M059J (cell line): ENCODE data around the gene VAMP5. TPM values are rescaled to one million over a fixed set of nuclear protein-coding genes. Genes with fewer than 3 reads are reported as not detected.
A peak's percentile ranks its signal among the peaks of the same experiment; 100 is the strongest.
"Not testable (repeated sequence)": the region's sequence is repeated elsewhere in the genome, so short reads cannot be mapped to it uniquely, and the experiment has no call there.

ENCODE experiments used
- DNase-seq: peaks from one replicate; pipeline ENCODE4 v3.0.0-alpha.2; 2012; ENCODE audit warnings: low read depth
- total RNA-seq: library from RNA; depleted of rRNA; stranded (reverse); fragments of >200 nt; shearing (Covaris generic); gene quantifications from 2 replicates; pipeline ENCODE4 v1.2.3, GENCODE V29; 2014; rRNA removed

Gene VAMP5, protein sequence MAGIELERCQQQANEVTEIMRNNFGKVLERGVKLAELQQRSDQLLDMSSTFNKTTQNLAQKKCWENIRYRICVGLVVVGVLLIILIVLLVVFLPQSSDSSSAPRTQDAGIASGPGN
- 15.1 and 22.3 TPM in 2 replicates for total RNA-seq

DNA sequence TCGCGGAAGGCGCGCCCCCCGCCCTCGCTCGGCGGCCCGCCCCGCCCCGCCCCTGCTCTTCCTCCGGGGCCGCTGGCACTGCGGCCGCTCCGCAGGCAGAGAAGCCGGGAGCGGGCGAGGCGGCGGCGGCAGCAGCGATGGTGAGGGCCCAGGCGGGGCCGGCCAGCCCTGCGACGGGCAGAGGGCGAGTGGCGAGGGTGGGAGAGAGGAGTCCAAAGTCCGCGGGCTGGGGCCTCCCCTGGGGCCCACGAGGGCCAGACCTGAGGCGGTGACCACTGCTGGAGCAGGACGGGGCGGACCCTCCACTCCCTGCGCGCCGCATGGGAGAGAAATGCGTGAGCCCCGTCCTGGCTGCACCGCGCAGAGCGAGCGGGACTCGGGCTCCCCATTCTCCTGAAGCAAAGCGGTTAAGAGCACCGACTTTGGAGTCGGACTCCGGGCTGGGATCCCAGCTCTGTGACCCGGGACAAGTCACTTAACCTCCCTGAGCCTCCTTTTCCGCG lies at the start of gene VAMP5:
TSS of gene VAMP5 (plus strand) at position 78 of the 503 bp plus-strand sequence. CDS start at position 138, 60 bp downstream.
- peak; percentile 30 for DNase-seq

DNA sequence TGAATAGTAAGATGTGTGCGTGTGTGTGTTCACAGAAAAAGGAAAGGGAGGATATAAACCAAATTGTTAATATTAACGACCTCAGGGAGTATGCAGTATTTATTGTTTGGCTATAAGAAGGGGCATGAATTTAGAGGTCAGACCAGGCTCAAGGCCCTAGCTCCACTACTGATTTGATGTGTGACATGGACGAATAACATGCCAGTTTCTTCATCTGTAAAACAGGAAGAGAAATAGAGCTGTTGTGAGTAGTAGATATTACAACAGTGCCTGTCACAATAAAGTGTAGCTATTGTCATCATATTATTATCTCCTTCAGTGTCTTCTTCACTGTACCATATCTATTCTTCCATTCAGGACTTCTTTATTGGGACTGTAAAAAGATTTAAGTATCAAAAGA lies 49.4 kb upstream of the VAMP5 start:
- no peak for DNase-seq

DNA sequence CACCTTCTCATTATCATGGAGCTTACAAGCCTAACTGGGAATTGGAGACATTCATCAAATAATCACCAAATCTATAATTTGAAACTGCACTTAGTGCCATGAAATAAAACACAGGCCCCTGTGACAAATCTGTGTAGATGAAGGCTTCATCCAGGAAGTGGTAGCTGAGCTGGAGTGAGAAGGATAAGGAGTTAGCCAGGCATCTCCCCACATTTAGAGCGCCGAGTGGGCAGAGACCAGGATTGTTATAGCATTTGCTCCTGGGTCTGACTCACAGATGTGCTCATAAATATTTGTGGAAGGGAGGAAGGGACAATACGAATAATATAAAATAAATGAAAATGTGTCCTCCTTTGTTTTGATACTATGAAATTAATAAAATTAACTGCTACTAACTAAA lies 47.8 kb upstream of the VAMP5 start:
- peak; percentile 88 for DNase-seq

DNA sequence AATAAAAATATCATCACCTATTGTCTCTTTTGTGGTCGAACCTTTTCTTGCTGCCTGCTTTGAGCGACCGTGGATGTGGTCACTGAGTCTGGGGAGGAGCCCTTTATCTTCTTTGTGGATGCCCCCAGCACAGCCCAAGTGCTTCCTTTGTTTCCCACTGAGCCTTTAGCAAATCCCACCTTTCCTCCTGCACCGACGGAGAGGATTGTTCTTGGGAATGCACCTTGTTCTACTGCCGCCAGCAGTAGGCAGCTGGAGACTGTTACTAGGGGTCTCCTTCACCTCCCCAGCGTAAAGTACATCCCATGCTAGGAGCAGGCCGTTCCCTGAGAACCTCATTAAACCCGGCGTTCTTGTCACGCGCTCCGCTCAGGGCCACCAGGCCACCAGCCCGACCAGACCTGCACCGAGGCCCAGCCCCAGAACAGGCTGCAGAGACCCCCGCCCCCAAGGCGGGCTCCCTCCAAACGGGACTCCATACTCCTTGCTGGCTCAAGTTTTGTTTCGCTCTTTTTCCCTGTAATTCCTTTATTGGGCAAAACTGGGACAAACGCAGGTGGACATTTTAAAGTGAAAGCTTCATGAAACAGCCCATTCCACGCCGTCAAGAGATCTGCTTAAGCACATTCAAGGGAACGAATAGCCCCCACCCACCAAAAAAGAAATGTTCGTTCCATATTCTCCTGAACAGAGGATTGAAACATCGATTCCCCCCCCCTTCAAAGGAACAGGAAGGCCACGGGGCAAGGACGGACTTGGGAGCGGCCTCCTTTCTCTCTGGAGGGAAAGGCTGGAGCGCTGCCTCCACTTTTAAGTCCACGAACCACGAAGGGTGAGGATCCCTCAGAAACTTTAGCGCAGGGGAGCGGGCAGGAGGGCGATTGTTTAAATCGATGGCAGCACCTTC lies 46.4 kb upstream of the VAMP5 start:
- peak; percentile 32 for DNase-seq

DNA sequence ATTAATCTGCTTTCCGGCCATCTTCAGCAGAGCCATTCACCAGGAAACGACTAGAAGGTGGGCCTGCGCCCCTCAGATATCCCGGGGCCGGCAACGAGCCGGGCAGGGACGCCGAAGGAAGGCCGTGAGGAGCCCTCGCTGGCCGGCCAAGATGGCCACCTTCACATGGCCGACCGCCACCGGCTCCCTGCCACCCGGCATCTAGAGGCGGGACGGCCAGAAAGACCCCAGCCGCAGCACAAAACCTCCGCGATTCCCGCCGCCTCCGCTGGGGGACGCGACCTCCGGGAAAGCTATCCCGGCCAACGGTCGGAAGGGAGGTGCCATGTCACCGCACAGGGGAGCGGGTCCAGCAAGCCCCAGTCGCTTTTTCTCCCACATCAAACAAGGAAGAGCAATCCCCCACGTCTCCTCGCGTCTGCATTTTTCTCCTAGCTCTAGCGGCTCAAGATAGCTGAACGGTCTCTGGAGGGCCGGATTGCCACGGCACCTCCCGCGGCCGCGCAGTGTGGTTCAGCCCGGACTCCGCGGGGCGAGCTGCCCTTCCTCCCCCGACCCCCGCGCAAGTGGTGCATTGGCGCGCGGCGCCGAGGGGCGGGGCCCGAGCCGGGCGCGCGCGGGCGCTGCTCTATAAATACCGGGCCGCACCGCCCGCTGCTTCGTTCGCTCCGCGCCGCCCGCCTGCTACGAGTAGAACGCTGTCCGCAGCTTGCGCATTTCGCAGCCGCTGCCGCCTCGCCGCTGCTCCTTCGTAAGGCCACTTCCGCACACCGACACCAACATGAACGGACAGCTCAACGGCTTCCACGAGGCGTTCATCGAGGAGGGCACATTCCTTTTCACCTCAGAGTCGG lies 45.5 kb upstream of the VAMP5 start, which contains the start of gene MAT2A:
TSS of gene MAT2A (plus strand) at position 662 of the 854 bp plus-strand sequence. CDS start at position 782, 120 bp downstream.
- peak; percentile 83 for DNase-seq

DNA sequence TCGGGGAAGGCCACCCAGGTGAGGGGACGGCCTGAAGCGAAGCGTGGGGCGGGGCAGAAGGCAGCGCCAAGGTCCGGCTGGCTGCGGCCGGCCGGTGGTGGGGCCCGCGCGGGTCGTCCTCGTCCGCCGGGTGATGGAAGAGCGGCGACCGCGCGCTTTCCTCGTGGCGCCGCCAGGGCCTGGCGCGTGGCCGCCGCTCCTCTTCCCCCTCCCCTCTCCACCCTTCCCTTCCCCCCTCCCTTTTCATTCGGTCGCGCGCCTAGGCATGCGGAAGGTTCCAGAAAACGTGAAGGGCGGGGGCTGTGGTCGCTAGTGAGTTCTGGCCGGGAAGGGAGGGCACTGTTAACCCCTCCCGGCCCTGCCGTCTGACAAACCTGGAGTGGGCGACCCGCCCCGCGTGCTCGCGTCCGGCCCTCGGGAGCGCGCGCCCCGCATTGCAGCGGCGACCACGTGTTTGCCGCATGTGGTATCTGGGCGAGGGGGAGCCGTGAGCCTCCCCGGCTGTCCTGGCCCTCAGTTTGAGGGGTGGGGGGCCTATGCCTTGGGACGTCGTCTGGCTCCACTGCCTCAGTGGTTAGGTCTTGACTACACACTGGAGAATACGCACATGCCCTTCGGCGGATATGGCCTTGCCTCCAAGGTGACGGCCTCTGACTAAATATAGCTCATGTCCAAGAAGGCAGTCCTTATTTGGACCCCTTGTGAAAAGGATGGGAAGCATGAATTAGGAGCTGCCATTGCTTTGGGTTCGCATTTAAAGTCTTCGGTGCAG lies 44.7 kb upstream of the VAMP5 start:
- peak; percentile 52 for DNase-seq

DNA sequence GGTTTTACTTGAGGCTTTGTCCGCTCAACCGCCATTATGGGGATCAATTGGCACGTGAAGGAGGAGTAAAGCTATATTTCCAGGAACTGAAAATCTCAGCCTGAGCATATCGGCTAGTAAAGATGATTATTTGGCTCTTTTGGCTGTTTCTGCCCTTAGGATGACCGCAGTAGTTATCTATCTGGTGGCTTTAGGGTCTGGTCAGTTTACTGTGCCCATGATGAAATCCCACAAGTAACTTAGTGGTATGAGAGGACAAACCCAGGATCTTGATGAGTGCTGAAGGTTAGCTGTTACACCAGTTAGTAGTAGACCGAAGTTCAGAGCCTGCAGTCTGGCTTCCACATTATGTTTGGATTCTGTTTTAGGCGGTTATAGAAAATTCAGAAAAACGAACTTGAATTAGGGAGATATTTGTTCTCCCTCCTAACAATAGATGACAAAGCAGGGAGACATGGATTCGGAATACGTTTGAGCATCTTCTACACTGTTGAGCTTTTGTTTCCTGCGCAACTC lies 44.0 kb upstream of the VAMP5 start:
- no peak for DNase-seq

DNA sequence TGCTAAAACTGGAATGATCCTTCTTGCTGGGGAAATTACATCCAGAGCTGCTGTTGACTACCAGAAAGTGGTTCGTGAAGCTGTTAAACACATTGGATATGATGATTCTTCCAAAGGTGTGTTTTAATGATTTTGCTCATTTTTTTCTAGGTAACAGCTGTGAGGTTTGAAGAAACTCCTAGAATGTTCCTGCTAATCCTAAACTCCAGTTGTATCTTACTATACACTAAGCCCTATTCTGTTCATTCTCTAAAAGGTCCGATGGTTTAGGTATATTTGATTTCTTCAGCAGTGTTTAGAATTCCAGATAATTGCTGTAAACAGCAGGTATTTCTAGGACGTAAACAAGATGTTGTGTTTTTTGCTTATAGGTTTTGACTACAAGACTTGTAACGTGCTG lies 43.0 kb upstream of the VAMP5 start:
- DNase-seq: no peak

DNA sequence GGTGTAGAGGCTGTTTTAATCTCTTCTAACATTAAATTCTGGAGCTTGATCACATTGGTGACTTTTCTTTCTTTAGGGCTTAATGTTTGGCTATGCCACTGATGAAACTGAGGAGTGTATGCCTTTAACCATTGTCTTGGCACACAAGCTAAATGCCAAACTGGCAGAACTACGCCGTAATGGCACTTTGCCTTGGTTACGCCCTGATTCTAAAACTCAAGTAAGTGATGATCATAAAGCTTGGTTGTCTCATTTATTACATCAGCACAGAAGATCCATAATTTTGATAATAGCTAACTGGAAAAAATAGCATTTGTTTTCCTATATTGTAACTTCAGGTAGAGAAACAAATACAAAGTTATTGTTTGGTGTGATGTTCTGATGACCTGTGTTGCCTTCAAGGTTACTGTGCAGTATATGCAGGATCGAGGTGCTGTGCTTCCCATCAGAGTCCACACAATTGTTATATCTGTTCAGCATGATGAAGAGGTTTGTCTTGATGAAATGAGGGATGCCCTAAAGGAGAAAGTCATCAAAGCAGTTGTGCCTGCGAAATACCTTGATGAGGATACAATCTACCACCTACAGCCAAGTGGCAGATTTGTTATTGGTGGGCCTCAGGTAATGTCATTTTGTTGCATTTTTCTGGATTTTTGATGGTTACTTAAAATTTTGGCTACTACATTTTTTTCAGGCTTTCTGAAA lies 42.3 kb upstream of the VAMP5 start:
- DNase-seq: no peak

DNA sequence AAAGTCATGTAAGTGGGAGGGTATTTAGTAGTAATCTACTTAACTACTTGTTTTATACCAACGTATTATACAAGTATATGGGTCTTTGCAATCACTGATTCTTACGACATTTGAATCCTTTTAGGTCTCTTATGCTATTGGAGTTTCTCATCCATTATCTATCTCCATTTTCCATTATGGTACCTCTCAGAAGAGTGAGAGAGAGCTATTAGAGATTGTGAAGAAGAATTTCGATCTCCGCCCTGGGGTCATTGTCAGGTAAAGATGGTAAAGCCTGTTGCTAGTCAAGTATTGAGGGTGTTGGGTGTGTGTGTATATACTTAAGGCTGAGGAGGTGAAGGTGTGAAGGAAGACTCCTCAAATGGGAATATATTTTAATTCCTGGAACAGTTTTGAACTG lies 41.5 kb upstream of the VAMP5 start:
- no peak for DNase-seq

DNA sequence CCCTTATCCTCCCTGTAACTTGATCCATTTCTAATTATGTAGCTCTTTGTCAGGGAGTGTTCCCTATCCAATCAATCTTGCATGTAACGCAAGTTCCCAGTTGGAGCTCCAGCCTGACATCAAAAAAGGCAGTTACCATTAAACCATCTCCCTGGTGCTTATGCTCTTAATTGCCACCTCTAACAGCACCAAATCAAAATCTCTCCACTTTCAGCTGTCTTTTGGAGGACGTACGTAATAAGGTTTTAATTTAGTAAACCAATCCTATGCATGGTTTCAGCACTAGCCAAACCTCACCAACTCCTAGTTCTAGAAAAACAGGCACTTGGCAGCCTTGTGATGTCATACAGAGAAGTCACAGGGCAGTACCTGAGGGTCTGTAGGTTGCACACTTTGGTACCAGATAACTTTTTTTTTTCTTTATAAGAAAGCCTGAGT lies 40.0 kb upstream of the VAMP5 start:
- DNase-seq: not testable (repeated sequence)

DNA sequence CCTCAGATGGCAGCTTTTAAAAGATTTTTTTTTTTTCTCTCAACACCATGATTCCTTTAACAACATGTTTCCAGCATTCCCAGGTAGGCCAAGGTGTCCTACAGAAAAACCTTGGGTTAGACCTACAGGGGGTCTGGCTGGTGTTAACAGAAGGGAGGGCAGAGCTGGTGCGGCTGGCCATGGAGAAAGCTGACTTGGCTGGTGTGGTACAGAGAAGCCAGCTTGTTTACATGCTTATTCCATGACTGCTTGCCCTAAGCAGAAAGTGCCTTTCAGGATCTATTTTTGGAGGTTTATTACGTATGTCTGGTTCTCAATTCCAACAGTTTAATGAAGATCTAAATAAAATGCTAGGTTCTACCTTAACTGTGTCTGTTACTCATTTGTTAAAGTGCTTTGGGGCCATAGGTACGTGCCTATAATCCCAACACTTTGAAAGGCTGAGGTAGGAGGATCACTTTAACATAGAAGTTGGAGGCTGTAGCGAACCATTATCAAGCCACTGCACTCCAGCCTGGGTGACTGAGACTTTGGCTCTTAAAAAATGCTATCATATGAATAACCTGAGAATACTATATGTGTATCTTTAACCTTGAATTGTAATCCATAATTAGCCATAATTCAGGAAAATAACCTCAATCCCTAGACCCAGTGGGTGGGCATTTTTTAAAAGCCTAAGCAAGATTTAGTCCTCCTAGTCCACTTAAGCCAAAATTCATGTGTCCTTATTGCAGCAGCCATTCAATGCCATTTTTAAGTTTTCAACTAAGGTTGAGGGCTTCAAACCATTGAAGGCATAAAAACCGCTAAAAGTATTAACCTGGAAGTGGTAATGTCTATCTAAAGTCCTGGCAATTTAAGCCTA lies 39.1 kb upstream of the VAMP5 start:
- DNase-seq: peak; percentile 39

DNA sequence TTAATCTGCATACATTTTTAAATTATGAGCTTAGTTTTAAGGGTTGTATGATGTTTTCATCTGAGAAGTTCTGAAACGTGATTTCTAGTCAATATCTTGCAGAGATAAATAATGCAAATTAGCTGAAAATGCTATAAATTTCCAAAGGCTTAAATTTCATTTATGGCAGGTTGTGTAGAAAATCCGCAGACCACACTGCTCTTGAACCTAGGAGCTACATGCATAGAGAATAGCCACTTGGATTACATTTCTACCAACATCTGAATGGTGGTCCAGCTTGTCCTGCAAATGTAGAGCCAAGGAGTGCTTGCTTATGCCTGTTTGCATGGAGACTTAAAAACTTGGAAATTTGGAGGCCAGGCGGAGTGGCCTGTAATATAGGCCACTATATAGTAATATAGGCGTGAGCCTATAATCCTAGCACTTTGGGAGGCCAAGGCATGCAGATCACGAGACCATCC lies 38.4 kb upstream of the VAMP5 start:
- DNase-seq: no peak

DNA sequence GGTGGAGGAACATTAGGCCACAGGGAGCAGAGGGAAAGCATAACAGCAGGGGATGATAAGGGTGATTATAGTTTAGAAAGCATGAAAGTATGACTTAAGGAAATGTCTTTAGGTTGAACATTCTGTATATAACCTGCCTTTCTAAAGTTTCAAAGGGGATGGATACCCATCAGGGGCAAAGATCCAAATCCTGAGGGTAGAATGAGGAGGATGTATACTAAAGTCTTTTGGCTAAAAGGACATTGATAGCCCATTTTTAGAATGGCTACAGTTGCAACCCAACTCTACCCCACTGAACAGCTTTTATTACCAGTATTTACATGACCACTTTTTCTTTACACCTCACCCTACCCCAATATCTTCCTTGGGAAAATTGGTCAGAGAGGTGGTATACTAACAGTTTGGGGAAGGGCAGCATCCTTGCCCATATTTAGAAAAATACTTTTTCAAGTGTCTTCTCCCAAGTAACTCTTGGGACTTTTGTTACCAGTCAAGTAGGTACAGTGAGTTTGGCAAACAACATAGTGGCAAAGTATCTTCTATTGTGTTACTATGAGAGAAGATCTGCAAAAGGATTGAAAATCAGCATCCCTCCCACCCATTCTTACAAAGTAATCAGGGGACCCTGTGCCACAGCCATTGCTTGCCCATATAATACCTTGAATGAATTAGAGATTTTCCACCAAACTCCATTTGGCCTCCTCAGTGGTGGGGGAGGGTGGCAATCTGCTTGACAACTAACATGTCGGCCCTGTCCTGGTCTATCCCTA lies 37.0 kb upstream of the VAMP5 start:
- no peak for DNase-seq

DNA sequence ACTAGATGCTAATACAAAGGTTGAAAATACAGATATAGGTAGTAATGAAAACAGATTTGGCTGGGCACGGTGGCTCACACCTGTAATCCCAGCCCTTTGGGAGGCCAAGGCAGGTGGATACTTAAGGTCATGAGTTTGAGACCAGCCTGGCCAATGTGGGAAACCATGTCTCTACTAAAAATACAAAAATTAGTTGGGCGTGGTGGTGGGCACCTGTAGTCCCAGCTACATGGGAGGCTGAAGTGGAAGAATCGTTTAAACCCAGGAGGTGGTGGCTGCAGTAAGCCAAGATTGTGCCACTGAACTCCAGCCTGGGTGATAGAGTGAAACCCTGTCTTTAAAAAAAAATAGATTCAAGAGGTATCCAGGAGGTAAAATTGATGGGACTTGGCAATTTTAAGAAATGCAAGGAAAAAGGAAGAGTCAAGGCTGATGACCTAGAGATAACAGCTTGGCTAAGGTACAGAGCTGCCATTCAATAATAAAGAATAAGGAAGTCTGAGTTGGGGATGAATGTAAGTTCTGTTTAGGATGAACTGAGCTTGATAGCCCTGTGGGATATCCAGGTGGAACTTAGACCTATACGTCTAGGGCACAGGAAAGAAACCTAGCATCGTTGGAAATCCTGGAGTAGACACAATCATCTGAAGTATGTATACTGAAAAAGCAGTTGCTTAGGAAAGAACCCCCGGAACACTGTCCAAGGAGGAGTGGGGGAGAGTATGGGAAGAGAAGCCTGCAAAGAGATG lies 36.2 kb upstream of the VAMP5 start:
- DNase-seq: peak; percentile 12

DNA sequence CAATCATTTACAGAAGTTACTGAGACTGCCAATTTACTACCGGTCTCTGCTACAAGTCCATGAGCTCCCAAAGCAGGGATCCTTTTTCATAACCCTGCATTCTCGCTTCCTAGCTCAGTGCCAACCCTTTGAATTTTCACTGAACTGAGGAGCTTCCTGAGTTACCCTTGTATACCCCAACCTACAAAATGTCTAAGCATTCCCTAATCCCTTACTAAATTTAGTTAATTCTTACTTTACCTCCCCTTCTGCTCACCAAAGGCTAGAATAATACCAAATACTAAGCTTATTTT lies 35.7 kb upstream of the VAMP5 start:
- no peak for DNase-seq

DNA sequence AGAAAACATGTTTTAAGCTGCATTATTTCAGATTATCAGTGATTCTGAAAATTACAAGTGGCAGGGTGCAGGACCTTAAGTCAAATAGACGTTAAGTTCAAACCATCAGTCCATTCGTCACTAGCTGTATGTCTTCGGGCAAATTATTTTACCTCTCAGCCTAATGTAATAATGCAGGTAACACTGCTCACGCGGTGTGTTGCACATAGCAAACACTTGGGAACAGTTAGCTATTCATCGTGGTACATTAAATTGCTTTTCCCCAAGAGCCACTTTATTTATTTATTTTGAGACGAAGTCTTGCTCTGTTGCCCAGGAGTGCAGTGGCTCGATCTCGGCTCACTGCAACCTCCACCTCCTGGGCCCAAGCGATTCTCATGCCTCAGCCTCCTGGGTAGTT lies 35.1 kb upstream of the VAMP5 start:
- no peak for DNase-seq

DNA sequence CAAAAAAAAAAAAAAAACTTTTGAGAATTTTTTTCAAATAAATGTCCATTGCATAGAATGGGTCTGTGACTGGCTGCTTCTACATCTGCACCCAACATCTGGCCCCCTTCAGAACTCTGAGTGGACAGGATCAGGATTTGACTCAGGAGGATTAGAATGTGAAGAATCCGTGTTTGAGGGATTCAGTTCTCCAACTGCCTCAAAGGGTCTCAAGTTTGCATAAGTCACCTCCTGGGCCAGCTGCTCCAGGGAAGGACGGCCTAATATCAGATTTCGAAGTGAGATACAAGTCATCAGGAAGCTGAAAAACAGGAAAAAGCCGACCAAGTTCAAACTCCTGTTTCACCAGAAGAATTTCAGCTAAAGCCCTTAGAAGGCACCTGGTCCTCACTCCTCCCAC lies 34.4 kb upstream of the VAMP5 start:
- DNase-seq: peak; percentile 75
